ENCODE results near the gene PFAS. TPM values are rescaled to one million over a fixed set of nuclear protein-coding genes. Genes with fewer than 3 reads are reported as not detected.

Gene PFAS
- total RNA-seq, 4 donors from 2014 or later: 2.6 to 8.4 (median 6.5) TPM

DNA sequence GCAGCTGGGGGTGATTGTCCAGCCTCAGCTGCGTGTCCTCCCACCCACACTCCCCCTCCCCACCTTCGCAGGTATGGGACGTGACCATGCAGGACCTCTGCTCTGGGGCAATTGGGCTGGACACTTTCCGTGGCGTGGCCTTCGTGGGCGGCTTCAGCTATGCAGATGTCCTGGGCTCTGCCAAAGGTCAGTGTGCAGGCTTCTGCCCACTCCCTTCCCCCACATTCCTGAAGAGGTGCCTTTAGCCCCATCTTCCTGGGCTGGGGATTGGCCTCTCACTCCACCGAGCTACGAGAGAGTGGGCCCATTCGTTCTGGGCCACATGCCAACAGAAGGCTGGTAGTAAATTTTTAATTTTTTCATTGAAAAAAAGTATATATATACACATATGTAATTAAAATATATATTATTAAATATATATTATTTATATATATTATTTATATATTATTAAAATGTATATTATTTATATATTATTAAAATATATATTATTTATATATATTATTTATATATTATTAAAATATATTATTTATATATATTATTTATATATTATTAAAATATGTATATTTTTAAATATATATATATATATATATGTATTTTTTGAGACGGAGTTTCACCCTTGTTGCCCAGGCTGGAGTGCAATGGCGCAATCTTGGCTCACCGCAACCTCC, 18.5 kb downstream of the PFAS start:
- Histone ChIP-seq H3K4me3 (no peak overlapping the region), H3K9me3 (no peaks in the 10 kb centered on the region), H3K4me1 (no peaks in the 10 kb centered on the region), H3K27me3 (no peaks in the 10 kb centered on the region), H3K36me3 (peaks cover 0 to 56% of the 10 kb centered on the region in 2 donors), H3K27ac (no peak overlapping the region)
- intact Hi-C loops (cut with DNase I; ENCODE audit: low total_unique reads) (no loop called here), in situ Hi-C loops (cut with MboI; ENCODE audit: low sequenced_read_pairs in 4 of 4) (no loop called here)
- DNase-seq: no peak
- no peak for TF ChIP-seq POLR2A (IDR thresholded peaks at IDR 0.05)
- TF ChIP-seq, protein P1, sequence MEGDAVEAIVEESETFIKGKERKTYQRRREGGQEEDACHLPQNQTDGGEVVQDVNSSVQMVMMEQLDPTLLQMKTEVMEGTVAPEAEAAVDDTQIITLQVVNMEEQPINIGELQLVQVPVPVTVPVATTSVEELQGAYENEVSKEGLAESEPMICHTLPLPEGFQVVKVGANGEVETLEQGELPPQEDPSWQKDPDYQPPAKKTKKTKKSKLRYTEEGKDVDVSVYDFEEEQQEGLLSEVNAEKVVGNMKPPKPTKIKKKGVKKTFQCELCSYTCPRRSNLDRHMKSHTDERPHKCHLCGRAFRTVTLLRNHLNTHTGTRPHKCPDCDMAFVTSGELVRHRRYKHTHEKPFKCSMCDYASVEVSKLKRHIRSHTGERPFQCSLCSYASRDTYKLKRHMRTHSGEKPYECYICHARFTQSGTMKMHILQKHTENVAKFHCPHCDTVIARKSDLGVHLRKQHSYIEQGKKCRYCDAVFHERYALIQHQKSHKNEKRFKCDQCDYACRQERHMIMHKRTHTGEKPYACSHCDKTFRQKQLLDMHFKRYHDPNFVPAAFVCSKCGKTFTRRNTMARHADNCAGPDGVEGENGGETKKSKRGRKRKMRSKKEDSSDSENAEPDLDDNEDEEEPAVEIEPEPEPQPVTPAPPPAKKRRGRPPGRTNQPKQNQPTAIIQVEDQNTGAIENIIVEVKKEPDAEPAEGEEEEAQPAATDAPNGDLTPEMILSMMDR (IDR thresholded peaks at IDR 0.05 in 4 of 5, conservative IDR thresholded peaks at IDR 0.05 in 1 of 5): no peak
- ATAC-seq: no peak

DNA sequence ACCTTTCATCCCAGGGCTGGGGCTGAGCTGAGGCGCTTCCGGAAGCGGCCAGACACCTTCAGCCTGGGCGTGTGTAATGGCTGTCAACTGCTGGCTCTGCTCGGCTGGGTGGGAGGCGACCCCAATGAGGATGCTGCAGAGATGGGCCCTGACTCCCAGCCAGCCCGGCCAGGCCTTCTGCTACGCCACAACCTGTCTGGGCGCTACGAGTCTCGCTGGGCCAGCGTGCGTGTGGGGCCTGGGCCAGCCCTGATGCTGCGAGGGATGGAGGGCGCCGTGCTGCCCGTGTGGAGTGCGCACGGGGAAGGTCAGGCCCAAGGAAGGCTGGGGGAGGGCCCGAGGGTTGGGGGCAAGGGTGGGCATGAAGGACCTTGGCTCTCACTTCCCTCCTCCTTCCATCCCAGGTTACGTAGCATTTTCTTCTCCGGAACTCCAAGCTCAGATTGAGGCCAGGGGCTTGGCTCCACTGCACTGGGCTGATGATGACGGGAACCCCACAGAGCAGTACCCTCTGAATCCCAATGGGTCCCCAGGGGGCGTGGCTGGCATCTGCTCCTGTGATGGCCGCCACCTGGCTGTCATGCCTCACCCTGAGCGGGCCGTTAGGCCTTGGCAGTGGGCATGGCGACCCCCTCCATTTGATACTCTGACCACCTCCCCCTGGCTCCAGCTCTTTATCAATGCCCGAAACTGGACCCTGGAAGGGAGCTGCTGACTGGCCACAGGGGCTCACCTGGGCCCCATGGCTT, 19.6 kb downstream of the PFAS start:
- peaks cover 0 to 45% of the 10 kb centered on the region in 2 donors for H3K36me3 ChIP-seq
- in situ Hi-C loops (cut with MboI; ENCODE audit: low sequenced_read_pairs in 4 of 4): no loop called here
- no peaks in the 10 kb centered on the region for H3K9me3 ChIP-seq
- TF ChIP-seq POLR2A (IDR thresholded peaks at IDR 0.05): no peak
- TF ChIP-seq, protein P1 (IDR thresholded peaks at IDR 0.05 in 4 of 5, conservative IDR thresholded peaks at IDR 0.05 in 1 of 5): no peak
- no peaks in the 10 kb centered on the region for H3K27me3 ChIP-seq
- intact Hi-C loops (cut with DNase I; ENCODE audit: low total_unique reads): no loop called here
- H3K4me3 ChIP-seq: no peak overlapping the region
- no peak overlapping the region for H3K27ac ChIP-seq
- H3K4me1 ChIP-seq: no peaks in the 10 kb centered on the region
- DNase-seq (no peak), ATAC-seq (no peak)

DNA sequence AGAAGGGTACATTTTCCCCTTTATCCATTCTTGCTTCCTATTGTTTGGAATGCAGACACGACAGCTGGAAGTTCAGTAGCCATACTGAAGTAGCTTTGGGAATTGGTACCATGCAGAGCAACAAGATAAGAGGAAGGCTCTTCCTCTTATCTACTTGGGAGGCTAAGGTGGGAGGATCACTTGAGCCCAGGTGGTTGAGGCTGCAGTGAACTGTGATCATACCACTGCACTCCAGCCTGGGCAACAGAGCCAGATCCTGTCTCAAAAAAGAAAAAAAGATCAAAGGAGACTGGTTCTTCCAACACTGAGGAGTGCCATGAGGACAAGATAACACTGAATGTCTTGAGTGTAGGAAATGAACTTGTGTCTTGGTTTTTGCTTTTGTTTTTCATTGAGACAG, 23.3 kb downstream of the PFAS start:
- ATAC-seq (no peak), DNase-seq (no peak)
- in situ Hi-C loops (cut with MboI; ENCODE audit: low sequenced_read_pairs in 4 of 4) (no loop called here), intact Hi-C loops (cut with DNase I; ENCODE audit: low total_unique reads) (no loop called here)
- no peak overlapping the region for H3K4me3 ChIP-seq
- H3K36me3 ChIP-seq: peaks cover 0 to 13% of the 10 kb centered on the region in 2 donors
- no peak overlapping the region for H3K27ac ChIP-seq
- TF ChIP-seq POLR2A (IDR thresholded peaks at IDR 0.05): no peak
- TF ChIP-seq, protein P1 (IDR thresholded peaks at IDR 0.05 in 4 of 5, conservative IDR thresholded peaks at IDR 0.05 in 1 of 5): no peak
- H3K9me3 ChIP-seq: no peaks in the 10 kb centered on the region
- no peaks in the 10 kb centered on the region for H3K27me3 ChIP-seq
- no peaks in the 10 kb centered on the region for H3K4me1 ChIP-seq

DNA sequence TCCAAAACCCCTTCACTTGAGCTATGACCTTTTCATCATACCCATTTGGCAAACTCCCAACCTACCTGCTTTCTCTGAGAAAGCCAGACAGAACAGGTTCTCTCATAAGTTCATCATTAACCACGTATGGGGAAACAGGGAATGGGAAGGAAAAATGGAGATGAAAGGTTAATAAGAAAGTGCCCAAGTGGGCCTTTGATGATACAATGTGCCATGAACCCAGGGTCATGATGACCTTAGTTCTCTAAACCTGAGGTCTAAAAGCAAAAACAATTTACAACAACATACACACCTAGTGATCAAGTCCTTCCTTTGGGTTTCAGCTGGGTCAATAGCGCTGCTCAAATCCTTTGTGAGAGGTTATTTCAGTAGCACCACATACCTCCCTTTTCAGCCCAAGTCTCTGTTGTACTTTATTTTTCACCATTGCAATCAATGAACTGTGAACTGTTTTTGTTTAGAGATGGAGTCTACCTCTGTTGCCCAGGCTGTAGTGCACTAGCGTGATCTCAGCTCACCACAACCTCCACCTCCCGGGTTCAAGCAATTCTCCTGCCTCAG, 24.9 kb downstream of the PFAS start:
- Histone ChIP-seq H3K9me3 (no peaks in the 10 kb centered on the region), H3K27ac (no peak overlapping the region), H3K36me3 (peaks cover 0 to 4% of the 10 kb centered on the region in 2 donors), H3K27me3 (no peaks in the 10 kb centered on the region), H3K4me3 (no peak overlapping the region), H3K4me1 (no peaks in the 10 kb centered on the region)
- in situ Hi-C loops (cut with MboI; ENCODE audit: low sequenced_read_pairs in 4 of 4) (no loop called here), intact Hi-C loops (cut with DNase I; ENCODE audit: low total_unique reads) (no loop called here)
- no peak for ATAC-seq
- DNase-seq: no peak
- TF ChIP-seq, protein P1 (IDR thresholded peaks at IDR 0.05 in 4 of 5, conservative IDR thresholded peaks at IDR 0.05 in 1 of 5): no peak
- TF ChIP-seq POLR2A (IDR thresholded peaks at IDR 0.05): no peak
